Measurements from ENCODE around the gene UBE3D. TPM values are rescaled to one million over a fixed set of nuclear protein-coding genes. Genes with fewer than 3 reads are reported as not detected.
"Not testable (repeated sequence)": the region's sequence is repeated elsewhere in the genome, so short reads cannot be mapped to it uniquely, and the experiment has no call there.

Gene UBE3D
- total RNA-seq, 1 donor from 2014 or later, result 0.21 TPM

- H3K4me3 ChIP-seq, result no peak overlapping the region
- no peaks in the 10 kb centered on the region for H3K4me1 ChIP-seq
- peaks cover 0 to 2% of the 10 kb centered on the region in 2 donors for H3K36me3 ChIP-seq
- no peak for TF ChIP-seq CTCF (IDR thresholded peaks at IDR 0.05)
- H3K27ac ChIP-seq, result no peak overlapping the region
- no peaks in the 10 kb centered on the region for H3K27me3 ChIP-seq
- DNase-seq (ENCODE audit: low spot score in 2 of 2), result no peak
- H3K9me3 ChIP-seq, result no peaks in the 10 kb centered on the region
- intact Hi-C loops (cut with DNase I), result no loop called here
These were observed 27.4 kb downstream of the UBE3D start for GRCh38 chr6:83038246-83038645.

- Histone ChIP-seq H3K9me3 (no peaks in the 10 kb centered on the region), H3K4me1 (no peaks in the 10 kb centered on the region), H3K27ac (no peak overlapping the region), H3K36me3 (peaks cover 0 to 6% of the 10 kb centered on the region in 2 donors), H3K27me3 (no peaks in the 10 kb centered on the region), H3K4me3 (no peak overlapping the region)
- no peak for DNase-seq (ENCODE audit: low spot score in 2 of 2)
- TF ChIP-seq CTCF (IDR thresholded peaks at IDR 0.05), result no peak
- intact Hi-C loops (cut with DNase I), result no loop called here
These were observed 34.0 kb downstream of the UBE3D start for GRCh38 chr6:83031689-83032088.

GRCh38 chr6:83019741-83020140 lies 45.9 kb downstream of the UBE3D start:
- Histone ChIP-seq H3K36me3 (peaks cover 0 to 38% of the 10 kb centered on the region in 2 donors), H3K27me3 (no peaks in the 10 kb centered on the region), H3K9me3 (no peaks in the 10 kb centered on the region), H3K27ac (no peak overlapping the region), H3K4me3 (no peak overlapping the region), H3K4me1 (no peaks in the 10 kb centered on the region)
- intact Hi-C loops (cut with DNase I), result no loop called here
- TF ChIP-seq CTCF (IDR thresholded peaks at IDR 0.05), result no peak
- DNase-seq (ENCODE audit: low spot score in 2 of 2), result no peak

- H3K4me3 ChIP-seq; H3K9me3 ChIP-seq; DNase-seq (ENCODE audit: low spot score in 2 of 2); H3K27ac ChIP-seq; intact Hi-C loops (cut with DNase I); H3K36me3 ChIP-seq; H3K4me1 ChIP-seq; H3K27me3 ChIP-seq: not testable (repeated sequence)
These were observed 54.5 kb downstream of the UBE3D start for GRCh38 chr6:83011131-83011530.

- TF ChIP-seq CTCF (IDR thresholded peaks at IDR 0.05), result no peak
- no peak for DNase-seq (ENCODE audit: low spot score in 2 of 2)
- Histone ChIP-seq H3K36me3 (peaks cover 0 to 2% of the 10 kb centered on the region in 2 donors), H3K27me3 (no peaks in the 10 kb centered on the region), H3K27ac (no peak overlapping the region), H3K4me3 (no peak overlapping the region), H3K9me3 (no peaks in the 10 kb centered on the region), H3K4me1 (no peaks in the 10 kb centered on the region)
- intact Hi-C loops (cut with DNase I), result no loop called here
These were observed 57.0 kb downstream of the UBE3D start for GRCh38 chr6:83008626-83009025.

- Histone ChIP-seq H3K27ac (no peak overlapping the region), H3K9me3 (no peaks in the 10 kb centered on the region), H3K36me3 (no peaks in the 10 kb centered on the region), H3K4me1 (no peaks in the 10 kb centered on the region), H3K4me3 (no peak overlapping the region), H3K27me3 (no peaks in the 10 kb centered on the region)
- no peak for TF ChIP-seq CTCF (IDR thresholded peaks at IDR 0.05)
- intact Hi-C loops (cut with DNase I), result no loop called here
- DNase-seq (ENCODE audit: low spot score in 2 of 2), result no peak
These were observed 59.3 kb downstream of the UBE3D start for GRCh38 chr6:83006270-83006905.

All from ascending aorta (tissue), 2 donors.